HEK293 (cell line): ENCODE results near the gene PTPRN2.

Experiments used
- CTCF ChIA-PET: fragments of 350-600 bp; formaldehyde crosslinking; extraction: SDS; loops from one replicate; lab custom pipeline; 2021; ENCODE audit warnings: antibody characterized with exemption; lab: Yijun Ruan, JAX
- POLR2A ChIA-PET: fragments of 300-600 bp; formaldehyde crosslinking; extraction: SDS; loops from one replicate; lab custom pipeline; 2020; ENCODE audit warnings: antibody characterized with exemption, inconsistent platforms; lab: Yijun Ruan, JAX
- H3K27ac ChIP-seq: fragments of 200-500 bp; sonication (Bioruptor generic); 2 replicates; pipeline ENCODE4 v1.5.1; 2014; ENCODE audit warnings: low read depth, low read length, control low read depth, inconsistent platforms; ENCODE audit errors: extremely low read depth
- H3K36me3 ChIP-seq, 2 experiments: fragments of 200-500 bp in 1 of 2; sonication (Bioruptor generic) in 1 of 2; 1 replicate in 1 of 2; 2 replicates in 1 of 2; pipeline ENCODE4 v1.5.1; 2014 to 2017; ENCODE audit warnings: inconsistent platforms in 2 of 2, low read length in 2 of 2; ENCODE audit not compliant: control insufficient read depth in 2 of 2, insufficient read depth in 1 of 2
- H3K4me1 ChIP-seq: fragments of 200-500 bp; sonication (Bioruptor generic); 2 replicates; pipeline ENCODE4 v1.5.1; 2014; ENCODE audit warnings: mild to moderate bottlenecking, low read length, inconsistent platforms; ENCODE audit not compliant: control insufficient read depth, insufficient read depth
- H3K4me3 ChIP-seq: 2 replicates; pipeline ENCODE4 v1.5.1; 2011; ENCODE audit warnings: low read depth, mild to moderate bottlenecking, control low read depth, low read length, moderate library complexity
- H3K9me3 ChIP-seq: fragments of 200-500 bp; sonication (Bioruptor generic); 2 replicates; pipeline ENCODE4 v1.5.1; 2014; ENCODE audit warnings: low read depth, low read length, inconsistent platforms; ENCODE audit not compliant: control insufficient read depth, insufficient read depth
- EGR2 ChIP-seq: fragments of 450-650 bp; formaldehyde crosslinking; IDR thresholded peaks from 2 replicates; pipeline ENCODE4 v1.5.1; 2016; ENCODE audit warnings: low read depth, missing biosample characterization, missing genetic modification characterization
- GLIS2 ChIP-seq: fragments of 450-650 bp; formaldehyde crosslinking; IDR thresholded peaks from 2 replicates; pipeline ENCODE4 v1.5.1; 2016; ENCODE audit warnings: missing biosample characterization, missing genetic modification characterization
- MYNN ChIP-seq: fragments of 450-650 bp; formaldehyde crosslinking; IDR thresholded peaks from 2 replicates; pipeline ENCODE4 v1.5.1; 2016; ENCODE audit warnings: missing biosample characterization, missing genetic modification characterization, borderline replicate concordance
- SCRT1 ChIP-seq: fragments of 450-650 bp; formaldehyde crosslinking; IDR thresholded peaks from 2 replicates; pipeline ENCODE4 v1.5.1; 2016; ENCODE audit warnings: missing biosample characterization, missing genetic modification characterization, borderline replicate concordance
- ZBTB17 ChIP-seq: fragments of 450-650 bp; formaldehyde crosslinking; IDR thresholded peaks from 2 replicates; pipeline ENCODE4 v1.5.1; 2016; ENCODE audit warnings: missing biosample characterization, missing genetic modification characterization
- ZBTB8A ChIP-seq: fragments of 450-650 bp; formaldehyde crosslinking; IDR thresholded peaks from 2 replicates; pipeline ENCODE4 v1.5.1; 2016; ENCODE audit warnings: missing biosample characterization, missing genetic modification characterization
- ZFP69B ChIP-seq: fragments of 450-650 bp; formaldehyde crosslinking; IDR thresholded peaks from 2 replicates; pipeline ENCODE4 v1.5.1; 2016; ENCODE audit warnings: missing biosample characterization, missing genetic modification characterization
- ZNF48 ChIP-seq: fragments of 450-650 bp; formaldehyde crosslinking; IDR thresholded peaks from 2 replicates; pipeline ENCODE4 v1.5.1; 2016; ENCODE audit warnings: missing biosample characterization, missing genetic modification characterization
- ZNF561 ChIP-seq: fragments of 450-650 bp; IDR thresholded peaks from 2 replicates; pipeline ENCODE4 v1.5.1; 2018; ENCODE audit warnings: missing biosample characterization, missing genetic modification characterization, borderline replicate concordance
- ZNF654 ChIP-seq: fragments of 450-650 bp; formaldehyde crosslinking; IDR thresholded peaks from 2 replicates; pipeline ENCODE4 v1.5.1; 2016; ENCODE audit warnings: low read depth, missing biosample characterization, missing genetic modification characterization
- ZNF830 ChIP-seq: fragments of 450-650 bp; IDR thresholded peaks from 2 replicates; pipeline ENCODE4 v1.5.0; 2018; ENCODE audit warnings: missing biosample characterization, missing genetic modification characterization, low read depth, mild to moderate bottlenecking, moderate library complexity
- ZSCAN30 ChIP-seq: fragments of 450-650 bp; IDR thresholded peaks from 2 replicates; pipeline ENCODE4 v1.5.1; 2018; ENCODE audit warnings: missing biosample characterization, mild to moderate bottlenecking, missing genetic modification characterization, moderate library complexity
- TF ChIP-seq, protein P1 (sequence below): fragments of 450-650 bp; formaldehyde crosslinking; IDR thresholded peaks from 2 replicates; pipeline ENCODE4 v1.5.1; 2017; ENCODE audit warnings: missing biosample characterization, missing genetic modification characterization
- TF ChIP-seq, protein P2 (sequence below): fragments of 450-650 bp; formaldehyde crosslinking; IDR thresholded peaks from 2 replicates; pipeline ENCODE4 v1.5.1; 2016; ENCODE audit warnings: missing biosample characterization, missing genetic modification characterization, borderline replicate concordance
- TF ChIP-seq, protein P3 (sequence below): fragments of 450-650 bp; formaldehyde crosslinking; IDR thresholded peaks from 2 replicates; pipeline ENCODE4 v1.5.1; 2016; ENCODE audit warnings: missing biosample characterization, missing genetic modification characterization, borderline replicate concordance
- TF ChIP-seq, protein P4 (sequence below): fragments of 450-650 bp; formaldehyde crosslinking; IDR thresholded peaks from 2 replicates; pipeline ENCODE4 v1.5.1; 2016; ENCODE audit warnings: missing biosample characterization, missing genetic modification characterization
- TF ChIP-seq, protein P5 (sequence below): fragments of 450-650 bp; formaldehyde crosslinking; IDR thresholded peaks from 2 replicates; pipeline ENCODE4 v1.5.1; 2017; ENCODE audit warnings: missing biosample characterization, missing genetic modification characterization

Gene PTPRN2

DNA sequence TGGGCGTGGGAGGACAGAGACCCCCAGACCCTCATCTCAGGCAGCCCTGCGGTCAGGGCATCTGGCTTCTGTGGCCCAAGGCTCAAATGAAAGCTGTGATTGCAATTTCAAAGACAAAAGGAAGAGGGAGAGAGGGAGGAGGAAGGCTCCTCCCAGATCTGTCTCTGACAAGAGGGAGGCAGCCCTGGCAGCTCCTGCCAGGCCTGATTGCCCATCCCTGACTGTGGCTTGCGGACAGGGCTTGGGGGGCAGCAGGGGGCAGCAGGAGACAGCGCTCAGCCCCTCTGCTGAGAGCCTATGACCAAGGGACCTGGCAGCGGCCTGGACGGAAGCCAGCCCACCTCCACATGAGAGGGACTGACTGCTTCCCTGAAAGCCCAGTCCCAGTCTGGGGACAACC, 91.8 kb downstream of the PTPRN2 start:
- CTCF ChIA-PET: interaction anchor here (0.8 kb wide), 1 partner anchor 631 kb away, joined by 3 read pairs; no protein-coding TSS in a partner anchor
- no peak overlapping the region for H3K4me3 ChIP-seq
- TF ChIP-seq ZNF48 (no peak), SCRT1 (tag by site-specific recombination) (no peak), ZFP69B (no peak), ZBTB8A (tag by site-specific recombination) (no peak), ZNF654 (peak; percentile 28), EGR2 (tag by site-specific recombination) (no peak), GLIS2 (0 out of 2 replicates have a peak, but pooled peaks have one; percentile 10), ZNF830 (no peak), ZBTB17 (tag by site-specific recombination) (0 out of 2 replicates have a peak, but pooled peaks have one; percentile 14), MYNN (no peak), ZNF561 (tag by site-specific recombination) (no peak), ZSCAN30 (tag by site-specific recombination) (no peak)
- TF ChIP-seq, protein P1, sequence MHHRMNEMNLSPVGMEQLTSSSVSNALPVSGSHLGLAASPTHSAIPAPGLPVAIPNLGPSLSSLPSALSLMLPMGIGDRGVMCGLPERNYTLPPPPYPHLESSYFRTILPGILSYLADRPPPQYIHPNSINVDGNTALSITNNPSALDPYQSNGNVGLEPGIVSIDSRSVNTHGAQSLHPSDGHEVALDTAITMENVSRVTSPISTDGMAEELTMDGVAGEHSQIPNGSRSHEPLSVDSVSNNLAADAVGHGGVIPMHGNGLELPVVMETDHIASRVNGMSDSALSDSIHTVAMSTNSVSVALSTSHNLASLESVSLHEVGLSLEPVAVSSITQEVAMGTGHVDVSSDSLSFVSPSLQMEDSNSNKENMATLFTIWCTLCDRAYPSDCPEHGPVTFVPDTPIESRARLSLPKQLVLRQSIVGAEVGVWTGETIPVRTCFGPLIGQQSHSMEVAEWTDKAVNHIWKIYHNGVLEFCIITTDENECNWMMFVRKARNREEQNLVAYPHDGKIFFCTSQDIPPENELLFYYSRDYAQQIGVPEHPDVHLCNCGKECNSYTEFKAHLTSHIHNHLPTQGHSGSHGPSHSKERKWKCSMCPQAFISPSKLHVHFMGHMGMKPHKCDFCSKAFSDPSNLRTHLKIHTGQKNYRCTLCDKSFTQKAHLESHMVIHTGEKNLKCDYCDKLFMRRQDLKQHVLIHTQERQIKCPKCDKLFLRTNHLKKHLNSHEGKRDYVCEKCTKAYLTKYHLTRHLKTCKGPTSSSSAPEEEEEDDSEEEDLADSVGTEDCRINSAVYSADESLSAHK (tag by site-specific recombination): no peak
- TF ChIP-seq, protein P2, sequence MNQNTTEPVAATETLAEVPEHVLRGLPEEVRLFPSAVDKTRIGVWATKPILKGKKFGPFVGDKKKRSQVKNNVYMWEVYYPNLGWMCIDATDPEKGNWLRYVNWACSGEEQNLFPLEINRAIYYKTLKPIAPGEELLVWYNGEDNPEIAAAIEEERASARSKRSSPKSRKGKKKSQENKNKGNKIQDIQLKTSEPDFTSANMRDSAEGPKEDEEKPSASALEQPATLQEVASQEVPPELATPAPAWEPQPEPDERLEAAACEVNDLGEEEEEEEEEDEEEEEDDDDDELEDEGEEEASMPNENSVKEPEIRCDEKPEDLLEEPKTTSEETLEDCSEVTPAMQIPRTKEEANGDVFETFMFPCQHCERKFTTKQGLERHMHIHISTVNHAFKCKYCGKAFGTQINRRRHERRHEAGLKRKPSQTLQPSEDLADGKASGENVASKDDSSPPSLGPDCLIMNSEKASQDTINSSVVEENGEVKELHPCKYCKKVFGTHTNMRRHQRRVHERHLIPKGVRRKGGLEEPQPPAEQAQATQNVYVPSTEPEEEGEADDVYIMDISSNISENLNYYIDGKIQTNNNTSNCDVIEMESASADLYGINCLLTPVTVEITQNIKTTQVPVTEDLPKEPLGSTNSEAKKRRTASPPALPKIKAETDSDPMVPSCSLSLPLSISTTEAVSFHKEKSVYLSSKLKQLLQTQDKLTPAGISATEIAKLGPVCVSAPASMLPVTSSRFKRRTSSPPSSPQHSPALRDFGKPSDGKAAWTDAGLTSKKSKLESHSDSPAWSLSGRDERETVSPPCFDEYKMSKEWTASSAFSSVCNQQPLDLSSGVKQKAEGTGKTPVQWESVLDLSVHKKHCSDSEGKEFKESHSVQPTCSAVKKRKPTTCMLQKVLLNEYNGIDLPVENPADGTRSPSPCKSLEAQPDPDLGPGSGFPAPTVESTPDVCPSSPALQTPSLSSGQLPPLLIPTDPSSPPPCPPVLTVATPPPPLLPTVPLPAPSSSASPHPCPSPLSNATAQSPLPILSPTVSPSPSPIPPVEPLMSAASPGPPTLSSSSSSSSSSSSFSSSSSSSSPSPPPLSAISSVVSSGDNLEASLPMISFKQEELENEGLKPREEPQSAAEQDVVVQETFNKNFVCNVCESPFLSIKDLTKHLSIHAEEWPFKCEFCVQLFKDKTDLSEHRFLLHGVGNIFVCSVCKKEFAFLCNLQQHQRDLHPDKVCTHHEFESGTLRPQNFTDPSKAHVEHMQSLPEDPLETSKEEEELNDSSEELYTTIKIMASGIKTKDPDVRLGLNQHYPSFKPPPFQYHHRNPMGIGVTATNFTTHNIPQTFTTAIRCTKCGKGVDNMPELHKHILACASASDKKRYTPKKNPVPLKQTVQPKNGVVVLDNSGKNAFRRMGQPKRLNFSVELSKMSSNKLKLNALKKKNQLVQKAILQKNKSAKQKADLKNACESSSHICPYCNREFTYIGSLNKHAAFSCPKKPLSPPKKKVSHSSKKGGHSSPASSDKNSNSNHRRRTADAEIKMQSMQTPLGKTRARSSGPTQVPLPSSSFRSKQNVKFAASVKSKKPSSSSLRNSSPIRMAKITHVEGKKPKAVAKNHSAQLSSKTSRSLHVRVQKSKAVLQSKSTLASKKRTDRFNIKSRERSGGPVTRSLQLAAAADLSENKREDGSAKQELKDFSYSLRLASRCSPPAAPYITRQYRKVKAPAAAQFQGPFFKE: no peak
- TF ChIP-seq, protein P3, sequence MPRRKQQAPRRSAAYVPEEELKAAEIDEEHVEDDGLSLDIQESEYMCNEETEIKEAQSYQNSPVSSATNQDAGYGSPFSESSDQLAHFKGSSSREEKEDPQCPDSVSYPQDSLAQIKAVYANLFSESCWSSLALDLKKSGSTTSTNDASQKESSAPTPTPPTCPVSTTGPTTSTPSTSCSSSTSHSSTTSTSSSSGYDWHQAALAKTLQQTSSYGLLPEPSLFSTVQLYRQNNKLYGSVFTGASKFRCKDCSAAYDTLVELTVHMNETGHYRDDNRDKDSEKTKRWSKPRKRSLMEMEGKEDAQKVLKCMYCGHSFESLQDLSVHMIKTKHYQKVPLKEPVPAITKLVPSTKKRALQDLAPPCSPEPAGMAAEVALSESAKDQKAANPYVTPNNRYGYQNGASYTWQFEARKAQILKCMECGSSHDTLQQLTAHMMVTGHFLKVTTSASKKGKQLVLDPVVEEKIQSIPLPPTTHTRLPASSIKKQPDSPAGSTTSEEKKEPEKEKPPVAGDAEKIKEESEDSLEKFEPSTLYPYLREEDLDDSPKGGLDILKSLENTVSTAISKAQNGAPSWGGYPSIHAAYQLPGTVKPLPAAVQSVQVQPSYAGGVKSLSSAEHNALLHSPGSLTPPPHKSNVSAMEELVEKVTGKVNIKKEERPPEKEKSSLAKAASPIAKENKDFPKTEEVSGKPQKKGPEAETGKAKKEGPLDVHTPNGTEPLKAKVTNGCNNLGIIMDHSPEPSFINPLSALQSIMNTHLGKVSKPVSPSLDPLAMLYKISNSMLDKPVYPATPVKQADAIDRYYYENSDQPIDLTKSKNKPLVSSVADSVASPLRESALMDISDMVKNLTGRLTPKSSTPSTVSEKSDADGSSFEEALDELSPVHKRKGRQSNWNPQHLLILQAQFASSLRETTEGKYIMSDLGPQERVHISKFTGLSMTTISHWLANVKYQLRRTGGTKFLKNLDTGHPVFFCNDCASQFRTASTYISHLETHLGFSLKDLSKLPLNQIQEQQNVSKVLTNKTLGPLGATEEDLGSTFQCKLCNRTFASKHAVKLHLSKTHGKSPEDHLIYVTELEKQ (tag by site-specific recombination): no peak
- TF ChIP-seq, protein P4, sequence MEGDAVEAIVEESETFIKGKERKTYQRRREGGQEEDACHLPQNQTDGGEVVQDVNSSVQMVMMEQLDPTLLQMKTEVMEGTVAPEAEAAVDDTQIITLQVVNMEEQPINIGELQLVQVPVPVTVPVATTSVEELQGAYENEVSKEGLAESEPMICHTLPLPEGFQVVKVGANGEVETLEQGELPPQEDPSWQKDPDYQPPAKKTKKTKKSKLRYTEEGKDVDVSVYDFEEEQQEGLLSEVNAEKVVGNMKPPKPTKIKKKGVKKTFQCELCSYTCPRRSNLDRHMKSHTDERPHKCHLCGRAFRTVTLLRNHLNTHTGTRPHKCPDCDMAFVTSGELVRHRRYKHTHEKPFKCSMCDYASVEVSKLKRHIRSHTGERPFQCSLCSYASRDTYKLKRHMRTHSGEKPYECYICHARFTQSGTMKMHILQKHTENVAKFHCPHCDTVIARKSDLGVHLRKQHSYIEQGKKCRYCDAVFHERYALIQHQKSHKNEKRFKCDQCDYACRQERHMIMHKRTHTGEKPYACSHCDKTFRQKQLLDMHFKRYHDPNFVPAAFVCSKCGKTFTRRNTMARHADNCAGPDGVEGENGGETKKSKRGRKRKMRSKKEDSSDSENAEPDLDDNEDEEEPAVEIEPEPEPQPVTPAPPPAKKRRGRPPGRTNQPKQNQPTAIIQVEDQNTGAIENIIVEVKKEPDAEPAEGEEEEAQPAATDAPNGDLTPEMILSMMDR (tag by site-specific recombination): peak; percentile 19; the same call in 1 of the 2 replicates
- TF ChIP-seq, protein P5, sequence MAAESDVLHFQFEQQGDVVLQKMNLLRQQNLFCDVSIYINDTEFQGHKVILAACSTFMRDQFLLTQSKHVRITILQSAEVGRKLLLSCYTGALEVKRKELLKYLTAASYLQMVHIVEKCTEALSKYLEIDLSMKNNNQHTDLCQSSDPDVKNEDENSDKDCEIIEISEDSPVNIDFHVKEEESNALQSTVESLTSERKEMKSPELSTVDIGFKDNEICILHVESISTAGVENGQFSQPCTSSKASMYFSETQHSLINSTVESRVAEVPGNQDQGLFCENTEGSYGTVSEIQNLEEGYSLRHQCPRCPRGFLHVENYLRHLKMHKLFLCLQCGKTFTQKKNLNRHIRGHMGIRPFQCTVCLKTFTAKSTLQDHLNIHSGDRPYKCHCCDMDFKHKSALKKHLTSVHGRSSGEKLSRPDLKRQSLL: no peak

More for the DNA sequence above, 91.8 kb downstream of the PTPRN2 start:
- Histone ChIP-seq H3K36me3 (no peaks in the 10 kb centered on the region), H3K9me3 (no peaks in the 10 kb centered on the region), H3K27ac (no peak overlapping the region), H3K4me1 (no peaks in the 10 kb centered on the region)
- POLR2A ChIA-PET: interaction anchor here (0.5 kb wide), 1 partner anchor 497 kb away, joined by 3 read pairs; no protein-coding TSS in a partner anchor
